Hypothalamus (tissue), 51 donors: ENCODE data around the gene YBEY.
"Not testable (repeated sequence)": the region's sequence is repeated elsewhere in the genome, so short reads cannot be mapped to it uniquely, and the experiment has no call there.

ENCODE experiments used
- DNase-seq, 51 donors: peaks; one replicate each; lab custom pipeline; 2025; lab: John Stamatoyannopoulos, UW

The YBEY gene

DNA sequence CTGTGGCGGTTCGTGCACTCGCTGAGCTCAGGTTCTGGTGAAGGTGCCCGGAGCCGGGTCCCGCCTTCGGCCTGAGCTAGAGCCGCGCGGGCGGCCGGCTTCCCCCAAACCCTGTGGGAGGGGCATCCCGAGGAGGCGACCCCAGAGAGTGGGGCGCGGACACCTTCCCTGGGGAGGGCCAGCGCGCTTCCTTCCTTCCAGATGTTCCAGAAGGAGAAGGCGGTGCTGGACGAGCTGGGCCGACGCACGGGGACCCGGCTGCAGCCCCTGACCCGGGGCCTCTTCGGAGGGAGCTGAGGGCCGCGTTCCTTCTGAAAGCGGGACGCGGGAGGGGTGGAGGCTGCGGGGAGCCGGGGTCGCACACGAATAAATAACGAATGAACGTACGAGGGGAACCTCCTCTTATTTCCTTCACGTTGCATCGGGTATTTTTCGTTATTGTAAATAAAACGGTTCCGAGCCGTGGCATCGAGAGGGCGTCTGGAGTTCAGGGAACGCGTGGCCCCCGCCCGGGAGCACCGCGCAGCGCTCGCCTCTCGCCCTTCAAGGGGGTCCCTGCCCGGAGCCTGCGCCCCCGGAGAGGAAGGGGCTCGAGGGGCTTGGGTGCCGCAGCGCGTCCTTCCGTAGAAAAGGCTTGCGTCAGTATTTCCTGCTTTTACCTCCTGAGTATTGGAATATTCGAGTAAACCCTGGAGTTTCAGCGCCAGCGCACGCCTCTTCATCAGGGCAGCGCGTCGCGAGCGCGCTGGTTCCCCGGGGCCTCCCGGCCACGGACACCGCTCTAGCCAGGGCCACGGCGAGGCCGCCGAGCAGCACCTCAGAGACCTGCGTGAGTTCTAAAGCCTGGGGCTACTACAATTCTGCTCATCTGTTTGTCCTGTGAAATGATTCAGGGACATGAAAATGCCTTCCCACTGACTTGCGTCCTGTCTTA, 11.5 kb downstream of the YBEY start:
- DNase-seq: peak in 1 of 51 donors; percentile 20

DNA sequence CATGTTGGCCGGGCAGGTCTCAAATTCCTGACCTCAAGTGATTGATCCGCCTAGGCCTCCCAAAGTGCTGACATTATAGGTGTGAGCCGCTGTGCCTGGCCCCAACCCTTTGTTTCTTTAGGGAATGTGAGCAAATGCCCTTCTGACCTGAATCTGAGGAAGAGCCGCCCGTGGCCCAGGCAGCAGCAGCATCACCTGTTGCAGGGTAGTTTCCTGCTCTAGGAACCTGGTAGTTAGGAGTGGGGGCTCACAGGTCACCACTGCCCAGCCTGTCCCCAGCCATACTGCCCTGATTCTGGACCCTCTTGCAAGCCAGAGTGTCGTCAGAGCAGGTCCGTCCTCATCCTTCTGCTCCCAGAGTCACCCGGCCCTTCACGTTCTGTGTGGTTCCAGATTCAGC, 13.0 kb downstream of the YBEY start:
- no peak for DNase-seq

DNA sequence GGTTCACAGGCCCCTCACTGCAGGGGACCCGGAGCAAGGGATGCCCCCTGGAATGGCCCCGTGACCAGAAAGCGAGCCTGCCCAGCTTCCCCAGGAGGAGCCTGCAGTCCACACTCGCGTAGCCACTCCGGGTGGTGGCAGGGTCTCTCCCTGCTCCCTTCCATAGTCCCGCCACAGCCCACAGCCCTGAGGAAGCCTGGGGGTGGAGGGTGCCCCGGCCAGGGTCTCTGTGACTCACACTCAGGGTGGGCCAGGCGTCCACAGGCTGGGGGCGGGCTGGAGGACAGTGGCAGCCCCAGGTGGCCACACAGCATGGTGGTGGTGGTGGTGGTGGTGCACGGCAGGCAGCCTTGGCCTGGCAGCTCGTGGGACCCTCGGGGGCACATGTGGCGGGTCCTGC, 15.6 kb downstream of the YBEY start:
- DNase-seq: no peak

DNA sequence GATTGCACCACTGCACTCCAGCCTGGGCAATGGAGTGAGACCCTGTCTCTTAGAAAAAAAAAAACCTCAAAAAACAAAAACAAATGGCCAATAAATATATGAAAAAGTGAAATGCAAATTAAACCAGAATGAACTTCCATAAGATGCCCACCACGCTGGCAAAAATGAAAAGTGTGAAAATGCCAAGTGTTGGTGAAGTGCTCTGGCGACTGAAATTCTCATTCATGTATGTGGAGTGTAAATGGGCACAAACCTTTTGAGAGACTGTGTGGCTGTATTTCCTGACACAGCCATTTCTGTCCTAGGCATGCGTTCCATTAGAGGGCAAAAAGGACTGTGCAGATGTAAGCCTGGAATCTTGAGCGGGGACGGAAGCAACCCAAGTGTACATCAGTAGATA, 18.3 kb downstream of the YBEY start:
- no peak for DNase-seq

DNA sequence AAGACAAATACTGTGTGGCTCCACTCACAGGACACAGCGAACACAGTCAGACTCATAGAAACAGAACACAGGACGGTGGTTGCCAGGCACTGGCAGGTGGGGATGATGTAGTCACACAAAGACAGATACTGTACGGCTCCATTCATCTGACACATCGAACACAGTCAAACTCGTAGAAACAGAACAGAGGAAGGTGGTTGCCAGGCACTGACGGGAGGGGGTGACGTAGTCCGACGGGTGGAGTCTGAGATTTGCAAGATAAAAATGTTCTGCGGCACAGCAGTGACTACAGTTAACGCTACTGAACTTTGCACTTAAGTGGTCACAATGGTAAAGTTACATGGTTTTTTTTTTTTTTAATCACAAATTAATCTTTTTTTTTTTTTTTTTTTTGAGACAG, 18.8 kb downstream of the YBEY start:
- peak in 15 of 51 donors; percentile 11 to 66 (median 42) for DNase-seq

DNA sequence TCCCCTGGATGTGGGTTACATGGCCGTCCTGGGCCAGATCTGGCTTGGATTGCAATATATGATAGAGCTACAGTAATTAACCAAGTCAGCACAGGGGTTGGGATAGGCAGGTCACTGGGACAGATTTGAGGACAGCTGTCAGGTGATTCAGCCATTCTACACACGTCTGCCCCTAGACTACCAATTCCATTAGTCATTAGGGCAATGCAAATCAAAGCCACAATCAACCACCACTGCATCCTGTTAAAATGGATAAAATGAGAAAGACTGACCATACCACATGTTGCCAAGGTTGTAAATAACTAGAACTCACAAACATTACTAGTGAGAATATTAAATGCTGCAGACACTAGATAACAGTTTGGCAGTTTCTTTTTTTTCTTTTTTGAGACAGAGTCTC, 21.5 kb downstream of the YBEY start:
- DNase-seq: no peak

GRCh38 chr21:46308431-46308830, 22.3 kb downstream of the YBEY start:
- no peak for DNase-seq

DNA sequence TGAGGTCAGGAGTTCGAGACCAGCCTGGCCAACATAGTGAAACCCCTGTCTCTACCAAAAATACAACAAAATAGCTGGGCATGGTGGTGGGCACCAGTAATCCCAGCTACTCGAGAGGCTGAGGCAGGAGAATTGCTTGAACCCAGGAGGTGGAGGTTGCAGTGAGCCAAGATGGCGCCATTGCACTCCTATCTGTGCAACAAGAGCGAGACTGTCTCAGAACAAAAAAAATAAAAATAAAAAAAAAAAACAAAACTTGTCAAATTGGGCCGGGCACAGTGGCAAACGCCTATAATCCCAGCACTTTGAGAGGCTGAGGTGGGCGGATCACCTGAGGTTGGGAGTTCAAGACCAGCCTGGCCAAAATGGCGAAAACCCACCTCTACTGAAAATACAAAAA, 24.1 kb downstream of the YBEY start:
- not testable (repeated sequence) for DNase-seq

- no peak for DNase-seq
These were observed 25.4 kb downstream of the YBEY start for GRCh38 chr21:46311568-46311967.

GRCh38 chr21:46312949-46313348, 26.8 kb downstream of the YBEY start:
- DNase-seq: no peak

DNA sequence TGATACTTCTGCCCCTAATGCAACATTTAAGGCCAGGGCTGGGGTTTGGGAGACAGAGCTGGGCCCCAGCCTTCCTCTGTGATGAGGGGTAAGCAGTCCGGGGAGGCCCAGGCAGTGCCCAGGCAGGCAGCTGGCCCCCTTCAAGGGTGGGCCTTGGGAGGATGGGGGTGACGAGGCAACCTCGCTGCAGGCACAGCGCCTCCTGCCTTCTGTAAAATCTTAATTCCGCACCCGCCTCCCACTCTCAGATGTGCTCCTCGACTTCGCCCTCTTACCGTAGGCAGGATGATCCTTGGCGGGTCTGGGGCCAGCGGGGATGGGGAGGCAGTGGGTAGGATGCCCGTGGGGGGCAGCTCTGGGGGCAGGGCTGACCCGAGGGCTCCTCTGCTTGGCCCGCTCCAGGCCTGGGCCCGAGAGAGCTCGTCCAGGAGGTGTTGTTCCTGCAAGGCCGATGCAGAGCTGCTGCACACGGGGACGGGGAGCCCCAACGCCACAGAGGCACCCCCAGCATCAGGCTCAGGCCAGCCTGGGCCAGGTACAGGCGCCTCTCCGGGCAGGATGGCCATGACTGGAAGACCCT, 28.4 kb downstream of the YBEY start:
- DNase-seq: no peak

GRCh38 chr21:46316708-46317324, 30.7 kb downstream of the YBEY start:
- DNase-seq: no peak

- peak in 1 of 51 donors; percentile 26 for DNase-seq
These were observed 31.7 kb downstream of the YBEY start for GRCh38 chr21:46317710-46318463.

DNA sequence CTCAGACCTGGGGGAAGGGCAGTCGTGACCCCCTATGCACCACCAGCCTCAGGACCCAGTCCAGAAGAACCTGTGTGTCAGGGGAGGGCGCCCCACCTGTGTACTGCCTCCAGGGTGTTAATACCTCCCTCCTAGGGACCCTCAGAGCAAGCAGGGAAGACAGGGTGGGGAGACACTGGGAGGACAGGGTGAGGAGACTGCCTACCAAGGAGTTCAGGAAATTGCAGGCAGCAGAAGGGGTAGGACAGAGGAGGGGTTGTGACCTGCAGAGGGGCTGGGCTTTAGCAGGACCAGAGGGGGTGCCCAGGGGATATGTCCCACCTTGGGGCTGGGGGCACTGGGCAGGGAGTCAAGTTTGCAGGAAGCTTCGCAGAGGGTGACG, 32.3 kb downstream of the YBEY start:
- no peak for DNase-seq

DNA sequence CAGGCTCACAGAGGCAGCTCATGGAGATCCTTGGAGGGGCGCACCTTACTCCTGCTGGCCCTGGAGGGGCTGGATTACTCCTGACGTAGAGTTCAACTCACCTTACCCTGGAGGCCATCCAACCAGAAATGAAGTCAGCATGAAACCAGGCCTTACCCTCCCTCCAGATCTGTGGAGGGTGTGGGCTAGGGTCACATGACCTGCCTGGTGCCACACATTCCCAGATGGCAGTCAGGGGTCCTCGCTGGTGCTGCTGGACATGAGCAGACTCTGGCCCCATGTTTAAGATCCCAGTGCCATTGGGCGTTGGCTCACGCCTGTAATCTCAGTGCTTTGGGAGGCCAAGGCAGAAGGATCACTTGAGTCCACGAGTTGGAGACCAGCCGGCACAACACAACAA, 33.0 kb downstream of the YBEY start:
- DNase-seq: no peak

DNA sequence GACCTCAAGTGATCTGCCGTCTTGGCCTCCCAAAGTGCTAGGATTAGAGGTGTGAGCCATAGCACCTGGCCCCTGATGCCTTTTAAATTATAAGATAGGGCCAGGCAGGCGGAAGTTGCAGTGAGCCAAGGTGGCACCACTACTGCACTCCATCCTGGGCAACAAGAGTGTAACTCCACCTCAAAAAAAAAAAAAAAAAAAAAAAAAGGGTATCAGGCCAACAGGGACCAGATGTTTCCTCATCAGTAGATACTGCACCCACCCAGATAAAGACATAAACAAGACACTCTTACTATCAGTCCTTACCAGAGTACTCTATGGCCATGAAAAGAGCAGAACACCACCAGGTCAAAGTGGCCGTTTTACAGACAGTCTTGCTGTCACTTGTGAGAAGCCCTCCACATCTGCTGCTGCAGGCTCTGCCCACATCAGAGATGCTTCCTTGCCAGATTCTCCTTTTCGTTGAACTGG, 34.2 kb downstream of the YBEY start:
- DNase-seq: no peak

GRCh38 chr21:46322351-46323226, 36.4 kb downstream of the YBEY start:
- no peak for DNase-seq

DNA sequence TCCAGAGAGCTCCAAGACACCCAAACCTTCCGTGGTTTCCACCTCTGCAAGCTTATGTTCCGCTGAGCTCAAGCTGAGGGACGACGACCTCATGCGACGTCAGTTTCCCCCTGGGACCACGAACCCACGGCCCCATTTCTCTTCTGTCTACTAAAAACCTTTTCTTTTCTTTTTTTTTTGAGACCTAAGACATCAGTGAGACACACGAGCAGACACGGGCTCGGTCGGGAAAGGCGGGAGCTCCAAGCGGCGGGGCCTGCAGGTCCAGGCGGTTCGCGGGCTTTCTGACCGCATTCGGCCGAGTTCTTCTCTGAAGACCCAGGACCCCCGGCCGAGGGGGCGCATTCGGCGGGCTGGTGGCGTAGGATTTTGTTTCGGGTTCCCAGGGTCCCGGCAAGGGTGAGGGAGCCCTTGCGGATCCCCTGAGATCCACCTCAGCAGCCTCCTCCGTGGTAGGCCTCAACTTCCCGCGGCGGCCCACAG, 37.1 kb downstream of the YBEY start:
- DNase-seq: peak in 5 of 51 donors; percentile 28 to 74 (median 56)

GRCh38 chr21:46323710-46324389, 37.7 kb downstream of the YBEY start, which contains the start of the genes C21orf58 and PCNT:
C21orf58 (minus strand) TSS chr21:46323870; CDS start chr21:46322738, 1,132 bp downstream.
PCNT (plus strand) TSS chr21:46324156; CDS start chr21:46324229, 73 bp downstream.
- DNase-seq: peak; percentile 67 to 98 (median 95)
